ENCODE data around the gene PRELID3B. TPM values are rescaled to one million over a fixed set of nuclear protein-coding genes. Genes with fewer than 3 reads are reported as not detected.

Gene PRELID3B
- total and polyA plus RNA-seq, 2 of the 13 experiments (the other 11 are each of a cell fraction or from before 2014, with no cell fraction given), result 23.3 to 42.6 TPM

- TF ChIP-seq, protein P1, sequence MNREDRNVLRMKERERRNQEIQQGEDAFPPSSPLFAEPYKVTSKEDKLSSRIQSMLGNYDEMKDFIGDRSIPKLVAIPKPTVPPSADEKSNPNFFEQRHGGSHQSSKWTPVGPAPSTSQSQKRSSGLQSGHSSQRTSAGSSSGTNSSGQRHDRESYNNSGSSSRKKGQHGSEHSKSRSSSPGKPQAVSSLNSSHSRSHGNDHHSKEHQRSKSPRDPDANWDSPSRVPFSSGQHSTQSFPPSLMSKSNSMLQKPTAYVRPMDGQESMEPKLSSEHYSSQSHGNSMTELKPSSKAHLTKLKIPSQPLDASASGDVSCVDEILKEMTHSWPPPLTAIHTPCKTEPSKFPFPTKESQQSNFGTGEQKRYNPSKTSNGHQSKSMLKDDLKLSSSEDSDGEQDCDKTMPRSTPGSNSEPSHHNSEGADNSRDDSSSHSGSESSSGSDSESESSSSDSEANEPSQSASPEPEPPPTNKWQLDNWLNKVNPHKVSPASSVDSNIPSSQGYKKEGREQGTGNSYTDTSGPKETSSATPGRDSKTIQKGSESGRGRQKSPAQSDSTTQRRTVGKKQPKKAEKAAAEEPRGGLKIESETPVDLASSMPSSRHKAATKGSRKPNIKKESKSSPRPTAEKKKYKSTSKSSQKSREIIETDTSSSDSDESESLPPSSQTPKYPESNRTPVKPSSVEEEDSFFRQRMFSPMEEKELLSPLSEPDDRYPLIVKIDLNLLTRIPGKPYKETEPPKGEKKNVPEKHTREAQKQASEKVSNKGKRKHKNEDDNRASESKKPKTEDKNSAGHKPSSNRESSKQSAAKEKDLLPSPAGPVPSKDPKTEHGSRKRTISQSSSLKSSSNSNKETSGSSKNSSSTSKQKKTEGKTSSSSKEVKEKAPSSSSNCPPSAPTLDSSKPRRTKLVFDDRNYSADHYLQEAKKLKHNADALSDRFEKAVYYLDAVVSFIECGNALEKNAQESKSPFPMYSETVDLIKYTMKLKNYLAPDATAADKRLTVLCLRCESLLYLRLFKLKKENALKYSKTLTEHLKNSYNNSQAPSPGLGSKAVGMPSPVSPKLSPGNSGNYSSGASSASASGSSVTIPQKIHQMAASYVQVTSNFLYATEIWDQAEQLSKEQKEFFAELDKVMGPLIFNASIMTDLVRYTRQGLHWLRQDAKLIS (CRISPR knock-in tag; IDR thresholded peaks at IDR 0.05), result no peak
- TF ChIP-seq NCOA5 (CRISPR knock-in tag; IDR thresholded peaks at IDR 0.05), result no peak
- no peak for TF ChIP-seq GATAD2A (CRISPR knock-in tag; IDR thresholded peaks at IDR 0.05)
- no peak for TF ChIP-seq ATF1 (CRISPR knock-in tag; IDR thresholded peaks at IDR 0.05)
- no peak for TF ChIP-seq ZNF30 (CRISPR knock-in tag; IDR thresholded peaks at IDR 0.05)
- TF ChIP-seq SYNCRIP (IDR thresholded peaks at IDR 0.05; ENCODE audit: insufficient read depth, low read depth, low read length), result no peak
- TF ChIP-seq SIX4 (CRISPR knock-in tag; IDR thresholded peaks at IDR 0.05), result no peak
- TF ChIP-seq, protein P2, sequence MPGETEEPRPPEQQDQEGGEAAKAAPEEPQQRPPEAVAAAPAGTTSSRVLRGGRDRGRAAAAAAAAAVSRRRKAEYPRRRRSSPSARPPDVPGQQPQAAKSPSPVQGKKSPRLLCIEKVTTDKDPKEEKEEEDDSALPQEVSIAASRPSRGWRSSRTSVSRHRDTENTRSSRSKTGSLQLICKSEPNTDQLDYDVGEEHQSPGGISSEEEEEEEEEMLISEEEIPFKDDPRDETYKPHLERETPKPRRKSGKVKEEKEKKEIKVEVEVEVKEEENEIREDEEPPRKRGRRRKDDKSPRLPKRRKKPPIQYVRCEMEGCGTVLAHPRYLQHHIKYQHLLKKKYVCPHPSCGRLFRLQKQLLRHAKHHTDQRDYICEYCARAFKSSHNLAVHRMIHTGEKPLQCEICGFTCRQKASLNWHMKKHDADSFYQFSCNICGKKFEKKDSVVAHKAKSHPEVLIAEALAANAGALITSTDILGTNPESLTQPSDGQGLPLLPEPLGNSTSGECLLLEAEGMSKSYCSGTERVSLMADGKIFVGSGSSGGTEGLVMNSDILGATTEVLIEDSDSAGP (CRISPR knock-in tag; IDR thresholded peaks at IDR 0.05; ENCODE audit: borderline replicate concordance), result peak; percentile 51; the same call in 1 of the 2 replicates
- TF ChIP-seq RXRB (CRISPR knock-in tag; IDR thresholded peaks at IDR 0.05; ENCODE audit: borderline replicate concordance), result no peak; the same call in 1 of the 2 replicates
- TF ChIP-seq, protein P3, sequence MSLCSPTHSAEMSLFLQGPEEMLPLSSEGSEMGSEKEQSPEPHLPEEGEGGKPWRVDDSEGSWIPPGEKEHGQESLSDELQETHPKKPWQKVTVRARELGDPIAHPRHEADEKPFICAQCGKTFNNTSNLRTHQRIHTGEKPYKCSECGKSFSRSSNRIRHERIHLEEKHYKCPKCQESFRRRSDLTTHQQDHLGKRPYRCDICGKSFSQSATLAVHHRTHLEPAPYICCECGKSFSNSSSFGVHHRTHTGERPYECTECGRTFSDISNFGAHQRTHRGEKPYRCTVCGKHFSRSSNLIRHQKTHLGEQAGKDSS (CRISPR knock-in tag; IDR thresholded peaks at IDR 0.05; ENCODE audit: borderline replicate concordance, low read depth), result 0 out of 2 replicates have a peak, but pooled peaks have one; percentile 46
- TF ChIP-seq NFYC (CRISPR knock-in tag; IDR thresholded peaks at IDR 0.05), result no peak
- no peak for TF ChIP-seq REL (CRISPR knock-in tag; conservative IDR thresholded peaks at IDR 0.05)
- TF ChIP-seq ESRRA (CRISPR knock-in tag; IDR thresholded peaks at IDR 0.05; ENCODE audit: low read depth), result peak; percentile 87
- no peak for TF ChIP-seq ZNF282 (IDR thresholded peaks at IDR 0.05; ENCODE audit: partially characterized antibody)
- peak; percentile 91; the same call in 1 of the 2 replicates for TF ChIP-seq NFKB2 (CRISPR knock-in tag; IDR thresholded peaks at IDR 0.05; ENCODE audit: borderline replicate concordance)
- TF ChIP-seq ZNF800 (CRISPR knock-in tag; IDR thresholded peaks at IDR 0.05), result no peak
- TF ChIP-seq ZFP1 (CRISPR knock-in tag; IDR thresholded peaks at IDR 0.05), result no peak
- TF ChIP-seq PCBP2 (optimal IDR thresholded peaks at IDR 0.05; ENCODE audit: low read depth, low read length, poor library complexity, severe bottlenecking), result no peak
- TF ChIP-seq LCORL (IDR thresholded peaks at IDR 0.05), result no peak
- no peak for TF ChIP-seq LCORL (CRISPR knock-in tag; IDR thresholded peaks at IDR 0.05)
- peak; percentile 82; the same call in 1 of the 2 replicates for TF ChIP-seq ZNF230 (CRISPR knock-in tag; IDR thresholded peaks at IDR 0.05)
- TF ChIP-seq STAT5B (CRISPR knock-in tag; IDR thresholded peaks at IDR 0.05), result no peak
- TF ChIP-seq SRSF4 (IDR thresholded peaks at IDR 0.05; ENCODE audit: low read depth, low read length, poor library complexity, severe bottlenecking), result no peak
- no peak for TF ChIP-seq ZNF572 (CRISPR knock-in tag; IDR thresholded peaks at IDR 0.05)
Measured at GRCh38 chr20:59042151-59042795, at the start of gene PRELID3B (continued).

Data from HepG2 (cell line).